Keratinocyte (primary cell): Measurements from ENCODE around the gene OR5AR1.

Source experiments
- CTCF ChIP-seq, 3 experiments: IDR thresholded peaks in 1 of 3; conservative IDR thresholded peaks in 1 of 3; optimal IDR thresholded peaks in 1 of 3; 2 replicates in 2 of 3; 3 replicates in 1 of 3; pipeline versions ENCODE3 to v1.5.1; 2011; ENCODE audit warnings: low read length in 3 of 3, mild to moderate bottlenecking in 3 of 3, moderate library complexity in 2 of 3, control low read depth in 1 of 3, inconsistent platforms in 1 of 3; ENCODE audit not compliant: insufficient read depth in 2 of 3; ENCODE audit errors: extremely low read depth in 1 of 3
- EZH2 ChIP-seq: IDR thresholded peaks from one replicate; pipeline ENCODE4 v1.6.1; 2012; ENCODE audit warnings: inconsistent platforms, mild to moderate bottlenecking, low read length, moderate library complexity

GRCh38 chr11:56637500-56637899 is 26.0 kb upstream of the OR5AR1 start:
- TF ChIP-seq CTCF (optimal IDR thresholded peaks at IDR 0.05 in 1 of 3, IDR thresholded peaks at IDR 0.05 in 1 of 3, conservative IDR thresholded peaks at IDR 0.05 in 1 of 3; ENCODE audit: extremely low read depth in 1 of 3, insufficient read depth in 2 of 3, low read length in 3 of 3) (no peak), EZH2 (no peak)
